WERI-Rb-1 (cell line): ENCODE measurements around the gene AK9.

Source experiments
- DNase-seq: peaks from one replicate; pipeline ENCODE4 v3.0.0-alpha.2; 2020
- H3K27ac ChIP-seq: fragments of 250-450 bp; sonication (Bioruptor Pico); 2 replicates; pipeline ENCODE4 v1.5.1; 2020; ENCODE audit warnings: mild to moderate bottlenecking, moderate library complexity
- H3K27me3 ChIP-seq: fragments of 250-450 bp; sonication (Bioruptor Pico); 2 replicates; pipeline ENCODE4 v1.5.1; 2021; ENCODE audit warnings: mild to moderate bottlenecking, low read depth, moderate library complexity; ENCODE audit not compliant: insufficient read depth, severe bottlenecking
- H3K36me3 ChIP-seq: fragments of 250-450 bp; sonication (Bioruptor Pico); 2 replicates; pipeline ENCODE4 v1.5.1; 2020; ENCODE audit warnings: mild to moderate bottlenecking, moderate library complexity
- H3K4me3 ChIP-seq: 2 replicates; pipeline ENCODE4 v1.5.1; 2011; ENCODE audit warnings: low read depth, mild to moderate bottlenecking, control low read depth, low read length
- H3K9me3 ChIP-seq: fragments of 250-450 bp; sonication (Bioruptor Pico); 2 replicates; pipeline ENCODE4 v1.5.1; 2021; ENCODE audit warnings: mild to moderate bottlenecking, moderate library complexity; ENCODE audit not compliant: severe bottlenecking
- TF ChIP-seq, protein P1 (sequence below): IDR thresholded peaks from 2 replicates; pipeline ENCODE4 v1.5.1; 2011; ENCODE audit warnings: low read depth, mild to moderate bottlenecking, control low read depth, inconsistent platforms, low read length

AK9 gene

DNA sequence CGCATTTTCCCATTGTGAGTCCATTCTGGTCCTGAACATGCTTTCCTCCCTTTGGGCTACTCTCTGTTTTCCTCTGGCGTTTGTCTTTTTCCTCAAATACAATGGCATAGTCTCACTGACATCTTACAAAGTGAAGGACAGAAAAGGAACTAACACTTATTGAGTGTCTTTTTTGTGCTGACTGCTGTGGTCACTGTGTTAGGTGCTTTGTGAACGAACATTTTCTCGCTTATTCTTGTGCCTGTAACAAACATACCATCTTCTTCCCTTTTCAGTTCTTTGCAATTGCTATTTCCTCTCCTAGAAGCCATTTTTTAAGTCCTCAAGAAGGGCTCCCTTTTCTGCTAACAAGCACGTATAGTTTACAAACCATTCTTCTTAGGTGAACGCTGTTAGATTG, 15.5 kb upstream of the AK9 start:
- H3K36me3 ChIP-seq: no peaks in the 10 kb centered on the region
- no peaks in the 10 kb centered on the region for H3K9me3 ChIP-seq
- DNase-seq: no peak
- no peak overlapping the region for H3K4me3 ChIP-seq
- H3K27ac ChIP-seq: no peak overlapping the region
- no peaks in the 10 kb centered on the region for H3K27me3 ChIP-seq
- TF ChIP-seq, protein P1, sequence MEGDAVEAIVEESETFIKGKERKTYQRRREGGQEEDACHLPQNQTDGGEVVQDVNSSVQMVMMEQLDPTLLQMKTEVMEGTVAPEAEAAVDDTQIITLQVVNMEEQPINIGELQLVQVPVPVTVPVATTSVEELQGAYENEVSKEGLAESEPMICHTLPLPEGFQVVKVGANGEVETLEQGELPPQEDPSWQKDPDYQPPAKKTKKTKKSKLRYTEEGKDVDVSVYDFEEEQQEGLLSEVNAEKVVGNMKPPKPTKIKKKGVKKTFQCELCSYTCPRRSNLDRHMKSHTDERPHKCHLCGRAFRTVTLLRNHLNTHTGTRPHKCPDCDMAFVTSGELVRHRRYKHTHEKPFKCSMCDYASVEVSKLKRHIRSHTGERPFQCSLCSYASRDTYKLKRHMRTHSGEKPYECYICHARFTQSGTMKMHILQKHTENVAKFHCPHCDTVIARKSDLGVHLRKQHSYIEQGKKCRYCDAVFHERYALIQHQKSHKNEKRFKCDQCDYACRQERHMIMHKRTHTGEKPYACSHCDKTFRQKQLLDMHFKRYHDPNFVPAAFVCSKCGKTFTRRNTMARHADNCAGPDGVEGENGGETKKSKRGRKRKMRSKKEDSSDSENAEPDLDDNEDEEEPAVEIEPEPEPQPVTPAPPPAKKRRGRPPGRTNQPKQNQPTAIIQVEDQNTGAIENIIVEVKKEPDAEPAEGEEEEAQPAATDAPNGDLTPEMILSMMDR: no peak

DNA sequence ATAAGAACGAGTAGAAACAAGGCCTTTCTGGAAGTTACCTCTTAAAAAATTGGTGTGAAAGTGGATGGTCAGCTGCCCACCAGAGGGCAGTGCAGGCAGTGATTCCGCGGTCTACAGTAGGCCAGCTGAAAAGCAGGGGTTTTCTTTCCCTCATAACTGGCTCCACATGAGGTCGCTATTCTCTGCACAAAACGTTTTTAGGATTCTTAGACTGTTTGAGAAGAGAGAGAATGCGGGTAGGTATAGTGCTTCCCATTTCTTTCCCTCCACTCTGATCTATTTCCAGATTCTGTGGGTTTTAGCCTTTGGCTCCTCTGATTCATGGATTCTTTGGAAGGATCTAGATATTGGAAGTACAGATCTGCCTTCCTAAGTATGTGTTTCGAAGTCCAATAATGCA, 14.3 kb upstream of the AK9 start:
- no peaks in the 10 kb centered on the region for H3K27me3 ChIP-seq

DNA sequence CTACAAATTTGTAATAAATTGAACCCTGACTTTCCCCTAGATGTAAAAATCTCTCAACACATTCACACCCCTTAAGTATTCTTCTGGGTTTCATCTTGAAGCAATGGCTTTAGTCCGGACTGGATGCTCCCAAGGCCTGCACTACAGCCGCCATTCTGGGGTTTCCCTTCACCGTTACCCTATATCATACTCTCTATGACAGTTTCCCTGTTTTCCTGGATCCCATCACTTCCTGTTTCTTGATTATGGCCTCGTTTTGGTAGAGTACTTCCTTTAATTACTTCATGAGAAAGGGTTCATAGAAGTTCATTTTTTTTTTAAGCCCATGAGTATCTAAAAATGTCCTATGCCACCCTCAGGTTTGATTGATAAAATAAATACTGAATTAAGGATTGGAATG, 11.8 kb upstream of the AK9 start:
- TF ChIP-seq, protein P1: no peak
- no peak for DNase-seq
- Histone ChIP-seq H3K4me3 (no peak overlapping the region), H3K36me3 (no peaks in the 10 kb centered on the region), H3K27me3 (no peaks in the 10 kb centered on the region), H3K27ac (no peak overlapping the region), H3K9me3 (no peaks in the 10 kb centered on the region)

More for the DNA sequence above, 14.3 kb upstream of the AK9 start:
- DNase-seq: peak; percentile 74
- Histone ChIP-seq H3K36me3 (no peaks in the 10 kb centered on the region), H3K9me3 (no peaks in the 10 kb centered on the region), H3K4me3 (no peak overlapping the region), H3K27ac (no peak overlapping the region)
- TF ChIP-seq, protein P1: peak; percentile 88

DNA sequence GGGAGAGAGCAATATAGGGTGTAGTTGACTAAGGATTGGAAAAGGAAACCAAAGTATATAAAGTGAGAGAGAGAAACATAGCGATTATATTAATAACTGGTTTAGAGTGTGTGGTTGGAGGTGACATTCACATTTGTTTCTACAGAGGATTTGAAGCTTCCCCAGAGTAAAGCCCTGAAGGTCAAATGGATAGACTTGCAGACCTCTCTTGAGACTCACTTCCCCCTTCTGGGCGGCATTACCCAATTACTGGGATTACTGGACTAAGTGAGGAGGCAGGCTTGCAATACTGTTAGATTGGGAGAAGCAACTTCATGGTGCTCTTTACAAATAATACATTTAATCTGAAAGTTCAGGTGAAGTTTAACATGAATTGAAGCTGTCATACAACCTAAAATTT, 10.8 kb upstream of the AK9 start:
- no peak overlapping the region for H3K4me3 ChIP-seq
- TF ChIP-seq, protein P1: no peak
- DNase-seq: peak; percentile 51

DNA sequence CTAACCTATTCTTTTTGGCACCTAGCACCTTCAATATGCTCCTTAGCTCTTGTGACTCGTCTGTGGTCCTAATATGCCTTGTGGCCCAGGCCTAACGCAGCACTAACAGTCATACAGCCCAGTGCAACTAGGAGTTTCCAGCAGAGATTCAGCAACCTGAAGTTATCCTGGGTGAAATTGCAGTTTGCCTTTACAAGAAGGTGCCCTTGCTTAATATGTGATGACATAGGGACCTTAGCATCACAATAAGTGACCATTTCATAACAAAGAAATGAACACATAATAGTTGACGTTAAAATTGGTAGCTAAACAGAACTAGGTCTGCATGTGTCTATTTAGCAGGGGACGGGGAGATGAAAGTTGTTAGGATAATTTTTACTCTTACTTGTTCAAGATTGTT, 10.2 kb upstream of the AK9 start:
- TF ChIP-seq, protein P1: no peak
- no peaks in the 10 kb centered on the region for H3K9me3 ChIP-seq
- no peak for DNase-seq
- no peaks in the 10 kb centered on the region for H3K27me3 ChIP-seq
- no peak overlapping the region for H3K27ac ChIP-seq
- no peak overlapping the region for H3K4me3 ChIP-seq
- H3K36me3 ChIP-seq: peaks cover 2% of the 10 kb centered on the region; the same call in 1 of the 2 replicates

More for the DNA sequence above, 10.8 kb upstream of the AK9 start:
- Histone ChIP-seq H3K9me3 (no peaks in the 10 kb centered on the region), H3K27me3 (no peaks in the 10 kb centered on the region), H3K36me3 (no peaks in the 10 kb centered on the region), H3K27ac (no peak overlapping the region)

DNA sequence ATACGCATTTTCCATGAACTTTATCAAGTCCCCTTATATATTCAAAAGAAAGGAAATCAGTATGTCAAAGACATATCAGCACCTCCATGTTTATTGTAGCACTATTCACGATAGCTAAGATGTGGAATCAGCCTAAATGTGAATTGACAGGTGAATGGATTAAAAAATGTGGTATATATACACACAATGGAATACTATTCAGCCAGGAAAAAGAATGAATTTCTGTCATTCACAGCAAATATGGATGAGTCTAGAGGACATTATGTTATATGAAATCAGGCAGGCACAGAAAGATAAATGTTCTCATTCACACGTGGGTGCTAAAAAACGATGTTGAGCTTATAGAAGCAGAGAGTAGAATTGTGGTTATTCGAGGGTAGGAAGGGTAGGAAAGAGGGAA, 5.4 kb upstream of the AK9 start:
- no peak for DNase-seq
- Histone ChIP-seq H3K9me3 (no peaks in the 10 kb centered on the region), H3K4me3 (no peak overlapping the region), H3K36me3 (peaks cover 8% of the 10 kb centered on the region; the same call in 1 of the 2 replicates), H3K27ac (no peak overlapping the region), H3K27me3 (no peaks in the 10 kb centered on the region)
- TF ChIP-seq, protein P1: no peak
